SK-N-SH (cell line): ENCODE results near the gene CD68.

Experiments
- CTCF ChIP-seq: fragments of 200-600 bp; sonication (generic); IDR thresholded peaks from 2 replicates; pipeline ENCODE4 v1.6.1; 2017; ENCODE audit warnings: antibody characterized with exemption, mild to moderate bottlenecking, moderate library complexity
- GATA2 ChIP-seq: sonication (generic); formaldehyde crosslinking; IDR thresholded peaks from 2 replicates; pipeline ENCODE4 v1.5.0; 2020; ENCODE audit warnings: mild to moderate bottlenecking, missing genetic modification reagents
- POLR2AphosphoS5 ChIP-seq: IDR thresholded peaks from 2 replicates; pipeline ENCODE4 v1.6.1; 2012; ENCODE audit warnings: low read depth, low read length
- RAD21 ChIP-seq: IDR thresholded peaks from 2 replicates; pipeline ENCODE4 v1.6.1; 2012; ENCODE audit warnings: mild to moderate bottlenecking, low read length
- RFX5 ChIP-seq: IDR thresholded peaks from 2 replicates; pipeline ENCODE4 v1.6.1; 2012; ENCODE audit warnings: mild to moderate bottlenecking, improper control_type of control experiment, low read length
- TF ChIP-seq, protein P1 (sequence below): IDR thresholded peaks from 2 replicates; pipeline ENCODE4 v1.4.0; 2012; ENCODE audit warnings: low read depth

GRCh38 chr17:7582396-7583252, 3.2 kb downstream of the CD68 start:
- TF ChIP-seq, protein P1, sequence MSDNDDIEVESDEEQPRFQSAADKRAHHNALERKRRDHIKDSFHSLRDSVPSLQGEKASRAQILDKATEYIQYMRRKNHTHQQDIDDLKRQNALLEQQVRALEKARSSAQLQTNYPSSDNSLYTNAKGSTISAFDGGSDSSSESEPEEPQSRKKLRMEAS: no peak
- no peak for TF ChIP-seq RAD21
- TF ChIP-seq GATA2 (CRISPR knock-in tag): no peak
- no peak for TF ChIP-seq POLR2AphosphoS5
- TF ChIP-seq RFX5: no peak
- no peak for TF ChIP-seq CTCF
